ENCODE results near the gene GGA2.
A peak's percentile ranks its signal among the peaks of the same experiment; 100 is the strongest.

The GGA2 gene

DNA sequence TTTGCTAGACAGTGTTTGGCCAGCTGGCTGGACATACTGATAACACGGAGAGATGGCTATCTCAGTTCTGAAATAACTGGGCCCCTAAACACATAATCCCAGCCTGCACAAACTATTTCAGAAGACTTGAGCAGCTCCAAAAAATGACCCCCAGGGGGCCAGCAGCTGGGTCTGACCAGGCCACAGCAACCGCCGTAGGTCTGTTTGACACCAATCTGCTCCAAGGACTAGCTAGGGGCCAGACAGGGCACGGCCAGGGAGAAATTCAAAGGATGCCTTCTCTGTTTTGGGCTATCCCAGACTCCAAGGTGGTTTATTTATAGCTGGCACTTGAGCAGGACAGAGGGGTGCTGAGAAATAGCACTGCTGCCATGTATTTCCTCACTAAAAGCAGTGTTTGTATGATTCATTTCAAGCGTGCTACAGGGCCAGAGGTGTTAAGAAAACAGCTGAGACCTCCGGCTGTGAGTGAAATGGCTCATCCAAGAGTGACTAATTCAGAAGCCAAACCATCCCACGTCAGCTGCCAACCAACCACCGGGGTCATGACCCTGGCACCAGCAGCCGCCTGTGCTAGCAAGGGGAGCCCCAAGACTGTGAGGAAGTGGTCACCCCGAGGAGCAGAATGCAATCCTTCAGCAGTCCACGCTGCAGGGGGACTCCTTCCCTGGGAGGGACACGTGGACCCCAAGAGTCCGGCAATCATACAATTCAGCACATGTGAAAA, 5.7 kb downstream of the GGA2 start (continued):
- TF ChIP-seq, protein P1, sequence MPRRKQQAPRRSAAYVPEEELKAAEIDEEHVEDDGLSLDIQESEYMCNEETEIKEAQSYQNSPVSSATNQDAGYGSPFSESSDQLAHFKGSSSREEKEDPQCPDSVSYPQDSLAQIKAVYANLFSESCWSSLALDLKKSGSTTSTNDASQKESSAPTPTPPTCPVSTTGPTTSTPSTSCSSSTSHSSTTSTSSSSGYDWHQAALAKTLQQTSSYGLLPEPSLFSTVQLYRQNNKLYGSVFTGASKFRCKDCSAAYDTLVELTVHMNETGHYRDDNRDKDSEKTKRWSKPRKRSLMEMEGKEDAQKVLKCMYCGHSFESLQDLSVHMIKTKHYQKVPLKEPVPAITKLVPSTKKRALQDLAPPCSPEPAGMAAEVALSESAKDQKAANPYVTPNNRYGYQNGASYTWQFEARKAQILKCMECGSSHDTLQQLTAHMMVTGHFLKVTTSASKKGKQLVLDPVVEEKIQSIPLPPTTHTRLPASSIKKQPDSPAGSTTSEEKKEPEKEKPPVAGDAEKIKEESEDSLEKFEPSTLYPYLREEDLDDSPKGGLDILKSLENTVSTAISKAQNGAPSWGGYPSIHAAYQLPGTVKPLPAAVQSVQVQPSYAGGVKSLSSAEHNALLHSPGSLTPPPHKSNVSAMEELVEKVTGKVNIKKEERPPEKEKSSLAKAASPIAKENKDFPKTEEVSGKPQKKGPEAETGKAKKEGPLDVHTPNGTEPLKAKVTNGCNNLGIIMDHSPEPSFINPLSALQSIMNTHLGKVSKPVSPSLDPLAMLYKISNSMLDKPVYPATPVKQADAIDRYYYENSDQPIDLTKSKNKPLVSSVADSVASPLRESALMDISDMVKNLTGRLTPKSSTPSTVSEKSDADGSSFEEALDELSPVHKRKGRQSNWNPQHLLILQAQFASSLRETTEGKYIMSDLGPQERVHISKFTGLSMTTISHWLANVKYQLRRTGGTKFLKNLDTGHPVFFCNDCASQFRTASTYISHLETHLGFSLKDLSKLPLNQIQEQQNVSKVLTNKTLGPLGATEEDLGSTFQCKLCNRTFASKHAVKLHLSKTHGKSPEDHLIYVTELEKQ (tag by site-specific recombination; IDR thresholded peaks at IDR 0.05; ENCODE audit: borderline replicate concordance) = peak; percentile 79; the same call in 1 of the 2 replicates
- no peak for TF ChIP-seq ZNF658 (tag by site-specific recombination; IDR thresholded peaks at IDR 0.05)
- no peak for TF ChIP-seq ZNF837 (tag by site-specific recombination; IDR thresholded peaks at IDR 0.05)
- peak; percentile 64 for TF ChIP-seq ZNF366 (tag by site-specific recombination; conservative IDR thresholded peaks at IDR 0.05)
- no peak for TF ChIP-seq MYNN (tag by site-specific recombination; IDR thresholded peaks at IDR 0.05; ENCODE audit: borderline replicate concordance)
- no peak for TF ChIP-seq ZNF169 (tag by site-specific recombination; IDR thresholded peaks at IDR 0.05)
- TF ChIP-seq ZNF660 (tag by site-specific recombination; IDR thresholded peaks at IDR 0.05) = peak; percentile 89
- TF ChIP-seq, protein P2, sequence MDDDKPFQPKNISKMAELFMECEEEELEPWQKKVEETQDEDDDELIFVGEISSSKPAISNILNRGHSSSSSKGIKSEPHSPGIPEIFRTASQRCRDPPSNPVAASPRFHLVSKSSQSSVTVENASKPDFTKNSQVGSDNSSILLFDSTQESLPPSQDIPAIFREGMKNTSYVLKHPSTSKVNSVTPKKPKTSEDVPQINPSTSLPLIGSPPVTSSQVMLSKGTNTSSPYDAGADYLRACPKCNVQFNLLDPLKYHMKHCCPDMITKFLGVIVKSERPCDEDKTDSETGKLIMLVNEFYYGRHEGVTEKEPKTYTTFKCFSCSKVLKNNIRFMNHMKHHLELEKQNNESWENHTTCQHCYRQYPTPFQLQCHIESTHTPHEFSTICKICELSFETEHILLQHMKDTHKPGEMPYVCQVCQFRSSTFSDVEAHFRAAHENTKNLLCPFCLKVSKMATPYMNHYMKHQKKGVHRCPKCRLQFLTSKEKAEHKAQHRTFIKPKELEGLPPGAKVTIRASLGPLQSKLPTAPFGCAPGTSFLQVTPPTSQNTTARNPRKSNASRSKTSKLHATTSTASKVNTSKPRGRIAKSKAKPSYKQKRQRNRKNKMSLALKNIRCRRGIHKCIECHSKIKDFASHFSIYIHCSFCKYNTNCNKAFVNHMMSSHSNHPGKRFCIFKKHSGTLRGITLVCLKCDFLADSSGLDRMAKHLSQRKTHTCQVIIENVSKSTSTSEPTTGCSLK (tag by site-specific recombination; IDR thresholded peaks at IDR 0.05) = no peak
- no peak for TF ChIP-seq ZNF776 (tag by site-specific recombination; IDR thresholded peaks at IDR 0.05; ENCODE audit: borderline replicate concordance)
- TF ChIP-seq ZNF391 (tag by site-specific recombination; IDR thresholded peaks at IDR 0.05; ENCODE audit: borderline replicate concordance, low read depth) = no peak; the same call in 1 of the 2 replicates
- TF ChIP-seq ZNF157 (tag by site-specific recombination; IDR thresholded peaks at IDR 0.05) = no peak
- TF ChIP-seq GFI1B (tag by site-specific recombination; IDR thresholded peaks at IDR 0.05) = no peak
- TF ChIP-seq ZNF624 (tag by site-specific recombination; IDR thresholded peaks at IDR 0.05) = no peak
- no peak for TF ChIP-seq KLF1 (tag by site-specific recombination; IDR thresholded peaks at IDR 0.05)
- no peak for TF ChIP-seq ZNF214 (tag by site-specific recombination; IDR thresholded peaks at IDR 0.05; ENCODE audit: borderline replicate concordance)
- no peak for TF ChIP-seq ZNF112 (tag by site-specific recombination; IDR thresholded peaks at IDR 0.05)
- TF ChIP-seq, protein P3, sequence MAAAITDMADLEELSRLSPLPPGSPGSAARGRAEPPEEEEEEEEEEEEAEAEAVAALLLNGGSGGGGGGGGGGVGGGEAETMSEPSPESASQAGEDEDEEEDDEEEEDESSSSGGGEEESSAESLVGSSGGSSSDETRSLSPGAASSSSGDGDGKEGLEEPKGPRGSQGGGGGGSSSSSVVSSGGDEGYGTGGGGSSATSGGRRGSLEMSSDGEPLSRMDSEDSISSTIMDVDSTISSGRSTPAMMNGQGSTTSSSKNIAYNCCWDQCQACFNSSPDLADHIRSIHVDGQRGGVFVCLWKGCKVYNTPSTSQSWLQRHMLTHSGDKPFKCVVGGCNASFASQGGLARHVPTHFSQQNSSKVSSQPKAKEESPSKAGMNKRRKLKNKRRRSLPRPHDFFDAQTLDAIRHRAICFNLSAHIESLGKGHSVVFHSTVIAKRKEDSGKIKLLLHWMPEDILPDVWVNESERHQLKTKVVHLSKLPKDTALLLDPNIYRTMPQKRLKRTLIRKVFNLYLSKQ (tag by site-specific recombination; IDR thresholded peaks at IDR 0.05; ENCODE audit: borderline replicate concordance) = no peak
- no peak for TF ChIP-seq KLF8 (tag by site-specific recombination; IDR thresholded peaks at IDR 0.05)
- TF ChIP-seq ZNF239 (tag by site-specific recombination; IDR thresholded peaks at IDR 0.05) = no peak
- no peak for TF ChIP-seq ZNF114 (tag by site-specific recombination; IDR thresholded peaks at IDR 0.05)
- no peak for TF ChIP-seq SALL2 (tag by site-specific recombination; IDR thresholded peaks at IDR 0.05; ENCODE audit: borderline replicate concordance)
- TF ChIP-seq YY1 (tag by site-specific recombination; IDR thresholded peaks at IDR 0.05) = no peak
- no peak for TF ChIP-seq ZNF433 (tag by site-specific recombination; IDR thresholded peaks at IDR 0.05; ENCODE audit: low read depth)
- TF ChIP-seq ZNF510 (tag by site-specific recombination; IDR thresholded peaks at IDR 0.05; ENCODE audit: insufficient replicate concordance) = no peak
- TF ChIP-seq REPIN1 (tag by site-specific recombination; IDR thresholded peaks at IDR 0.05; ENCODE audit: low read depth) = no peak
- no peak for TF ChIP-seq ZNF423 (tag by site-specific recombination; IDR thresholded peaks at IDR 0.05)
- TF ChIP-seq ZBTB7A (tag by site-specific recombination; IDR thresholded peaks at IDR 0.05; ENCODE audit: low read depth) = no peak
- no peak for TF ChIP-seq ZNF560 (tag by site-specific recombination; IDR thresholded peaks at IDR 0.05; ENCODE audit: borderline replicate concordance)
- no peak for TF ChIP-seq SCRT2 (tag by site-specific recombination; IDR thresholded peaks at IDR 0.05)
- 0 out of 2 replicates have a peak, but pooled peaks have one; percentile 49 for TF ChIP-seq ZNF335 (tag by site-specific recombination; conservative IDR thresholded peaks at IDR 0.05)
- TF ChIP-seq ZFP37 (tag by site-specific recombination; IDR thresholded peaks at IDR 0.05) = no peak
- TF ChIP-seq FEZF1 (tag by site-specific recombination; IDR thresholded peaks at IDR 0.05) = peak; percentile 79
- TF ChIP-seq, protein P4, sequence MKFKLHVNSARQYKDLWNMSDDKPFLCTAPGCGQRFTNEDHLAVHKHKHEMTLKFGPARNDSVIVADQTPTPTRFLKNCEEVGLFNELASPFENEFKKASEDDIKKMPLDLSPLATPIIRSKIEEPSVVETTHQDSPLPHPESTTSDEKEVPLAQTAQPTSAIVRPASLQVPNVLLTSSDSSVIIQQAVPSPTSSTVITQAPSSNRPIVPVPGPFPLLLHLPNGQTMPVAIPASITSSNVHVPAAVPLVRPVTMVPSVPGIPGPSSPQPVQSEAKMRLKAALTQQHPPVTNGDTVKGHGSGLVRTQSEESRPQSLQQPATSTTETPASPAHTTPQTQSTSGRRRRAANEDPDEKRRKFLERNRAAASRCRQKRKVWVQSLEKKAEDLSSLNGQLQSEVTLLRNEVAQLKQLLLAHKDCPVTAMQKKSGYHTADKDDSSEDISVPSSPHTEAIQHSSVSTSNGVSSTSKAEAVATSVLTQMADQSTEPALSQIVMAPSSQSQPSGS (tag by site-specific recombination; IDR thresholded peaks at IDR 0.05; ENCODE audit: low read depth) = peak; percentile 59

All from HEK293 (cell line).